ENCODE data around the gene C16orf74. TPM values are rescaled to one million over a fixed set of nuclear protein-coding genes. Genes with fewer than 3 reads are reported as not detected.

The C16orf74 gene
- total and polyA plus RNA-seq, 2 of the 13 experiments (the other 11 are each of a cell fraction or from before 2014, with no cell fraction given), result 0.13 to 0.29 TPM

GRCh38 chr16:85688586-85689284, 62.2 kb downstream of the C16orf74 start, which contains the start of gene GINS2 (continued):
- TF ChIP-seq BCLAF1 (IDR thresholded peaks at IDR 0.05), result no peak
- no peak for TF ChIP-seq ZBTB39 (CRISPR knock-in tag; IDR thresholded peaks at IDR 0.05)
- peak; percentile 73; the same call in 1 of the 2 replicates for TF ChIP-seq ZNF749 (CRISPR knock-in tag; IDR thresholded peaks at IDR 0.05; ENCODE audit: borderline replicate concordance)
- no peak for TF ChIP-seq ZNF782 (CRISPR knock-in tag; IDR thresholded peaks at IDR 0.05; ENCODE audit: borderline replicate concordance)
- TF ChIP-seq ZIK1 (CRISPR knock-in tag; IDR thresholded peaks at IDR 0.05; ENCODE audit: borderline replicate concordance, low read depth), result peak; percentile 22; the same call in 1 of the 2 replicates
- peak; percentile 28; the same call in 1 of the 2 replicates for TF ChIP-seq ZSCAN12 (CRISPR knock-in tag; IDR thresholded peaks at IDR 0.05)
- TF ChIP-seq ATF6 (CRISPR knock-in tag; conservative IDR thresholded peaks at IDR 0.05), result 0 out of 2 replicates have a peak, but pooled peaks have one; percentile 48
- TF ChIP-seq TSC22D2 (CRISPR knock-in tag; IDR thresholded peaks at IDR 0.05; ENCODE audit: borderline replicate concordance), result peak; percentile 83; the same call in 1 of the 2 replicates
- TF ChIP-seq ZNF530 (CRISPR knock-in tag; IDR thresholded peaks at IDR 0.05; ENCODE audit: low read depth), result no peak
- no peak; the same call in 1 of the 2 replicates for TF ChIP-seq ZNF510 (CRISPR knock-in tag; IDR thresholded peaks at IDR 0.05; ENCODE audit: low read depth)
- peak; percentile 46; the same call in 1 of the 2 replicates for TF ChIP-seq ZNF263 (CRISPR knock-in tag; IDR thresholded peaks at IDR 0.05)
- TF ChIP-seq ZNF333 (CRISPR knock-in tag; IDR thresholded peaks at IDR 0.05; ENCODE audit: borderline replicate concordance), result 0 out of 2 replicates have a peak, but pooled peaks have one; percentile 29
- no peak for TF ChIP-seq CCAR2 (optimal IDR thresholded peaks at IDR 0.05; ENCODE audit: low read depth, low read length)
- peak; percentile 93 for TF ChIP-seq ZSCAN20 (CRISPR knock-in tag; IDR thresholded peaks at IDR 0.05; ENCODE audit: borderline replicate concordance)
- TF ChIP-seq THYN1 (CRISPR knock-in tag; IDR thresholded peaks at IDR 0.05; ENCODE audit: borderline replicate concordance, low read depth), result no peak
- TF ChIP-seq UBTF (CRISPR knock-in tag; IDR thresholded peaks at IDR 0.05), result peak; percentile 62
- TF ChIP-seq JARID2 (CRISPR knock-in tag; IDR thresholded peaks at IDR 0.05; ENCODE audit: insufficient replicate concordance), result no peak
- no peak; the same call in 1 of the 2 replicates for TF ChIP-seq ZNF337 (CRISPR knock-in tag; IDR thresholded peaks at IDR 0.05; ENCODE audit: borderline replicate concordance, low read depth)
- peak; percentile 51 for TF ChIP-seq ZNF501 (CRISPR knock-in tag; IDR thresholded peaks at IDR 0.05)
